ENCODE results near the gene DMAP1. TPM values are rescaled to one million over a fixed set of nuclear protein-coding genes. Genes with fewer than 3 reads are reported as not detected.

Gene DMAP1
- total RNA-seq, 3 donors from 2014 or later, result 40.8 to 52.0 (median 44.0) TPM

- Histone ChIP-seq H3K4me3 (no peak overlapping the region), H3K36me3 (ENCODE audit: low read depth) (no peaks in the 10 kb centered on the region), H3K9me3 (no peaks in the 10 kb centered on the region), H3K4me1 (ENCODE audit: low read depth) (peaks cover 73% of the 10 kb centered on the region)
- DNase-seq (peak; percentile 90 to 94 (median 91)), ATAC-seq (peak; percentile 83)
- no peak for TF ChIP-seq CTCF (IDR thresholded peaks at IDR 0.05)
- intact Hi-C loops (cut with DNase I, micrococcal nuclease), result no loop called here
Measured at GRCh38 chr1:44267438-44267837, 54.2 kb downstream of the DMAP1 start.

GRCh38 chr1:44268054-44268453 lies 54.8 kb downstream of the DMAP1 start:
- DNase-seq, result no peak
- TF ChIP-seq CTCF (IDR thresholded peaks at IDR 0.05), result no peak
- peaks cover 69% of the 10 kb centered on the region for H3K4me1 ChIP-seq (ENCODE audit: low read depth)

More at GRCh38 chr1:44268054-44268453, 54.8 kb downstream of the DMAP1 start:
- H3K36me3 ChIP-seq (ENCODE audit: low read depth), result no peaks in the 10 kb centered on the region
- no peak overlapping the region for H3K4me3 ChIP-seq
- ATAC-seq, result peak; percentile 43
- intact Hi-C loops (cut with DNase I, micrococcal nuclease), result no loop called here
- no peaks in the 10 kb centered on the region for H3K9me3 ChIP-seq

Other genes starting within 250 kb of the DMAP1 start
- gene DPH2, start 243.5 kb upstream of the DMAP1 start, total RNA-seq, result 10 to 100 TPM; 16.5 to 23.3 (median 17.9) TPM
- gene ATP6V0B, start 238.5 kb upstream of the DMAP1 start, total RNA-seq, result 100 to 1,000 TPM; 116 to 184 (median 158) TPM
- gene B4GALT2, start 234.3 kb upstream of the DMAP1 start, total RNA-seq, result 10 to 100 TPM; 20.0 to 33.6 (median 28.1) TPM
- 10 to 100 TPM; 13.4 to 19.6 (median 16.9) TPM for gene CCDC24, start 221.9 kb upstream of the DMAP1 start, total RNA-seq
- 10 to 100 TPM; 21.1 to 52.5 (median 38.1) TPM for gene SLC6A9, start 182.0 kb upstream of the DMAP1 start, total RNA-seq
- gene KLF17, start 94.7 kb upstream of the DMAP1 start, total RNA-seq, result under 1 TPM in 1 of 3 donors, not detected in 2; 0.13 TPM
- not detected for gene KLF18, start 71.8 kb upstream of the DMAP1 start, total RNA-seq
- 10 to 100 TPM; 35.6 to 42.1 (median 36.4) TPM for gene ERI3, start 141.8 kb downstream of the DMAP1 start, total RNA-seq
- gene RNF220, start 191.8 kb downstream of the DMAP1 start, total RNA-seq, result 10 to 100 TPM; 61.9 to 83.9 (median 72.7) TPM

Data from mucosa of descending colon (tissue), 3 donors.